HG03520 (cell line): ENCODE data around the gene GMNN.

ENCODE experiments used
- ATAC-seq: cut with Tn5 transposase; IDR thresholded peaks from one replicate; pipeline ENCODE4 v1.9.1; 2021; ENCODE audit warnings: mild to moderate bottlenecking, moderate library complexity; ENCODE audit not compliant: unreplicated experiment

Gene GMNN

GRCh38 chr6:24799541-24799915, 24.8 kb downstream of the GMNN start:
- no peak for ATAC-seq

- ATAC-seq: no peak
These were observed 27.7 kb downstream of the GMNN start for GRCh38 chr6:24802271-24803059.

GRCh38 chr6:24807584-24807983, 32.8 kb downstream of the GMNN start:
- ATAC-seq: no peak

- ATAC-seq: no peak
These were observed 35.0 kb downstream of the GMNN start for GRCh38 chr6:24809728-24810127.

GRCh38 chr6:24818346-24818745, 43.6 kb downstream of the GMNN start:
- ATAC-seq: no peak

- ATAC-seq: no peak
These were observed 47.2 kb downstream of the GMNN start for GRCh38 chr6:24821860-24822444.

GRCh38 chr6:24822696-24823095, 48.0 kb downstream of the GMNN start:
- ATAC-seq: no peak

- no peak for ATAC-seq
These were observed 48.4 kb downstream of the GMNN start for GRCh38 chr6:24823185-24823584.

- no peak for ATAC-seq
These were observed 49.6 kb downstream of the GMNN start for GRCh38 chr6:24824142-24824938.

- no peak for ATAC-seq
These were observed 50.4 kb downstream of the GMNN start for GRCh38 chr6:24825130-24825630.

GRCh38 chr6:24827162-24827561, 52.4 kb downstream of the GMNN start:
- no peak for ATAC-seq

GRCh38 chr6:24827970-24828369, 53.2 kb downstream of the GMNN start:
- ATAC-seq: no peak

- ATAC-seq: no peak
These were observed 54.9 kb downstream of the GMNN start for GRCh38 chr6:24829657-24830056.

- no peak for ATAC-seq
These were observed 57.3 kb downstream of the GMNN start for GRCh38 chr6:24831771-24832716.

GRCh38 chr6:24832794-24833193, 58.1 kb downstream of the GMNN start:
- no peak for ATAC-seq

GRCh38 chr6:24833711-24834386, 59.1 kb downstream of the GMNN start:
- ATAC-seq: no peak
